Neural progenitor cell (in vitro differentiated cells): ENCODE results near the gene ARL13B. TPM values are rescaled to one million over a fixed set of nuclear protein-coding genes. Genes with fewer than 3 reads are reported as not detected.

ENCODE experiments used
- DNase-seq: peaks from one replicate; pipeline ENCODE4 v3.0.0-alpha.2; 2016; ENCODE audit warnings: low spot score
- H2AFZ ChIP-seq: fragments of 200-600 bp; sonication (generic); replicated peaks from 2 replicates; pipeline ENCODE4 v1.6.1; 2016; ENCODE audit warnings: antibody characterized with exemption
- H3F3A ChIP-seq: fragments of 200-600 bp; sonication (generic); 2 replicates; pipeline ENCODE4 v1.6.1; 2016; ENCODE audit warnings: antibody characterized with exemption, low read depth
- H3K27ac ChIP-seq: fragments of 200-600 bp; sonication (generic); 2 replicates; pipeline ENCODE4 v1.5.1; 2016; ENCODE audit warnings: mild to moderate bottlenecking
- H3K27me3 ChIP-seq: fragments of 200-600 bp; sonication (generic); 2 replicates; pipeline ENCODE4 v1.6.1; 2016; ENCODE audit warnings: mild to moderate bottlenecking, moderate library complexity
- H3K36me3 ChIP-seq: fragments of 200-600 bp; sonication (generic); 2 replicates; pipeline ENCODE4 v1.5.1; 2016
- H3K4me1 ChIP-seq: fragments of 200-600 bp; sonication (generic); 2 replicates; pipeline ENCODE4 v1.6.1; 2016; ENCODE audit warnings: mixed run types
- H3K4me2 ChIP-seq: fragments of 200-600 bp; sonication (generic); 2 replicates; pipeline ENCODE4 v1.6.1; 2016
- H3K4me3 ChIP-seq: fragments of 200-600 bp; sonication (generic); 2 replicates; pipeline ENCODE4 v1.5.1; 2016
- H3K79me2 ChIP-seq: fragments of 200-600 bp; sonication (generic); 2 replicates; pipeline ENCODE4 v1.6.1; 2016; ENCODE audit warnings: low read depth
- H3K9ac ChIP-seq: fragments of 200-600 bp; sonication (generic); 2 replicates; pipeline ENCODE4 v1.6.1; 2016
- H3K9me3 ChIP-seq: fragments of 200-600 bp; sonication (generic); 2 replicates; pipeline ENCODE4 v1.5.1; 2016; ENCODE audit warnings: low read depth
- H4K20me1 ChIP-seq: fragments of 200-600 bp; sonication (generic); 2 replicates; pipeline ENCODE4 v1.6.1; 2016; ENCODE audit warnings: low read depth
- H3K27ac Mint-ChIP-seq: 3 replicates; pipeline ENCODE4 v1.8.0; 2021; ENCODE audit warnings: mixed read lengths
- H3K27me3 Mint-ChIP-seq: 2 replicates; pipeline ENCODE4 v1.8.0; 2022; ENCODE audit warnings: low read depth, mild to moderate bottlenecking, inconsistent platforms, moderate library complexity, mixed read lengths; ENCODE audit not compliant: insufficient read depth
- H3K36me3 Mint-ChIP-seq: 3 replicates; pipeline ENCODE4 v1.8.0; 2021; ENCODE audit warnings: mixed read lengths
- H3K4me1 Mint-ChIP-seq: 3 replicates; pipeline ENCODE4 v1.8.0; 2021; ENCODE audit warnings: mixed read lengths
- H3K4me3 Mint-ChIP-seq: 3 replicates; pipeline ENCODE4 v1.8.0; 2021; ENCODE audit warnings: mild to moderate bottlenecking, moderate library complexity, mixed read lengths
- H3K9me3 Mint-ChIP-seq: 3 replicates; pipeline ENCODE4 v1.8.0; 2020; ENCODE audit warnings: mixed read lengths
- CTCF ChIP-seq: fragments of 200-600 bp; sonication (generic); IDR thresholded peaks from 2 replicates; pipeline ENCODE4 v1.5.1; 2017; ENCODE audit warnings: antibody characterized with exemption, mild to moderate bottlenecking
- EZH2 ChIP-seq: fragments of 200-600 bp; sonication (generic); IDR thresholded peaks from 2 replicates; pipeline ENCODE4 v1.6.1; 2017; ENCODE audit warnings: antibody characterized with exemption, mild to moderate bottlenecking, moderate library complexity
- EZH2phosphoT487 ChIP-seq: fragments of 200-600 bp; sonication (generic); IDR thresholded peaks from 2 replicates; pipeline ENCODE4 v1.6.1; 2017; ENCODE audit warnings: antibody characterized with exemption
- total RNA-seq: library from RNA; depleted of rRNA; stranded (reverse); fragments of >200 nt; gene quantifications from 2 replicates; pipeline ENCODE4 v1.2.3, GENCODE V29; 2015; ENCODE audit warnings: low replicate concordance

The ARL13B gene
- total RNA-seq, 1 donor from 2014 or later, result 13.8 TPM

- H3K27me3 Mint-ChIP-seq, result peaks cover 4% of the 10 kb centered on the region
- Histone ChIP-seq H3K4me1 (peaks cover 14% of the 10 kb centered on the region), H2AFZ (peak overlapping the region; percentile 94), H3K79me2 (peaks cover 22% of the 10 kb centered on the region), H3K4me3 (peak overlapping the region; percentile 74), H3K27ac (peak overlapping the region; percentile 96), H3K9ac (peak overlapping the region; percentile 95), H3K27me3 (no peaks in the 10 kb centered on the region), H3K9me3 (no peaks in the 10 kb centered on the region), H3K36me3 (no peaks in the 10 kb centered on the region), H3K4me2 (peak overlapping the region; percentile 98), H4K20me1 (no peaks in the 10 kb centered on the region), H3F3A (peaks cover 13% of the 10 kb centered on the region)
- peaks cover 15% of the 10 kb centered on the region for H3K36me3 Mint-ChIP-seq
- peaks cover 29% of the 10 kb centered on the region for H3K4me1 Mint-ChIP-seq
- H3K9me3 Mint-ChIP-seq, result no peaks in the 10 kb centered on the region
- peak overlapping the region; percentile 99 for H3K4me3 Mint-ChIP-seq
- peak overlapping the region; percentile 100 for H3K27ac Mint-ChIP-seq
- TF ChIP-seq CTCF (no peak), EZH2 (no peak), EZH2phosphoT487 (no peak)
- no peak for DNase-seq
These were observed 83.7 kb downstream of the ARL13B start for GRCh38 chr3:94063496-94064119.

DNA sequence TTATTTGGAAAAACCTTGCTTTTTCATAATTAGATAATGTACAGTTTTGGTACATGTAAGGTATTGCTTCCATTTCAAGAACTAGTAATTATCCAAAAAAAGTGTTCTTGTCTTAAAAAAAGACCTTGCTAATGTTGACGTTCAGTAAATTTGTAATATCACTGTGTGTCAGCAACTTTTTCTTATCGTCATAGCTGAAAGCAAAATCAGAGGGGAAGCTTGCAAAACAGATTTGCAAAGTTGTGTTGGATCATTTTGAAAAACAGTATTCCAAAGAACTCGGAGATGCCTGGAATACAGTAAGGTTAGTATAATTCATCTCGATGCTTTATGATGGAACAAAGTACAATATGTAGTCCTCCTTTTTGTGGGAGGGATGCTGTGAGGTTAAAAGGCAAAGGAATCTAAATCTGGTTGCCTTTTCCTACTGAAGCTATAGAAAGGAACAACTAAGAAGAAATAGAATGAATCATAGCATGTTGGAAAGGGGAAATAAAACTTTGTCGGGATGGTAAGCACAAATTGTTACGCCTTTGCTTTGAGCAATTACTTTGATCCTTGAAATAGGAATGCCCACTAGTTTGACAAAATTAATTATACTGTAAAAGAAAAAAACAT lies 84.4 kb downstream of the ARL13B start:
- Mint-ChIP-seq H3K4me3 (peak overlapping the region; percentile 99), H3K9me3 (no peaks in the 10 kb centered on the region)

GRCh38 chr3:94065122-94065521 lies 85.2 kb downstream of the ARL13B start:
- no peaks in the 10 kb centered on the region for H3K36me3 ChIP-seq
- no peak overlapping the region for H2AFZ ChIP-seq
- H3K9me3 ChIP-seq, result no peaks in the 10 kb centered on the region
- H3K4me3 ChIP-seq, result no peak overlapping the region
- no peak for DNase-seq
- peaks cover 27% of the 10 kb centered on the region for H3K79me2 ChIP-seq
- H3K4me2 ChIP-seq, result no peak overlapping the region
- H3K9ac ChIP-seq, result no peak overlapping the region
- no peaks in the 10 kb centered on the region for H3K9me3 Mint-ChIP-seq
- no peak overlapping the region for H3K27ac Mint-ChIP-seq
- peaks cover 14% of the 10 kb centered on the region for H3K4me1 ChIP-seq
- H3F3A ChIP-seq, result peaks cover 13% of the 10 kb centered on the region
- H3K27ac ChIP-seq, result no peak overlapping the region
- no peaks in the 10 kb centered on the region for H3K27me3 ChIP-seq
- no peaks in the 10 kb centered on the region for H4K20me1 ChIP-seq
- peaks cover 29% of the 10 kb centered on the region for H3K4me1 Mint-ChIP-seq
- peaks cover 4% of the 10 kb centered on the region for H3K27me3 Mint-ChIP-seq
- peaks cover 15% of the 10 kb centered on the region for H3K36me3 Mint-ChIP-seq
- TF ChIP-seq EZH2phosphoT487 (no peak), CTCF (no peak), EZH2 (no peak)
- H3K4me3 Mint-ChIP-seq, result no peak overlapping the region

More for the DNA sequence above, 84.4 kb downstream of the ARL13B start:
- no peaks in the 10 kb centered on the region for H3K27me3 ChIP-seq
- H2AFZ ChIP-seq, result no peak overlapping the region
- no peaks in the 10 kb centered on the region for H3K9me3 ChIP-seq
- Mint-ChIP-seq H3K27ac (peak overlapping the region; percentile 46), H3K4me1 (peaks cover 29% of the 10 kb centered on the region), H3K27me3 (peaks cover 4% of the 10 kb centered on the region), H3K36me3 (peaks cover 15% of the 10 kb centered on the region)
- H3K79me2 ChIP-seq, result peaks cover 23% of the 10 kb centered on the region
- no peak overlapping the region for H3K27ac ChIP-seq
- DNase-seq, result no peak
- peaks cover 14% of the 10 kb centered on the region for H3K4me1 ChIP-seq
- H3K4me3 ChIP-seq, result peak overlapping the region; percentile 74
- H4K20me1 ChIP-seq, result no peaks in the 10 kb centered on the region
- no peaks in the 10 kb centered on the region for H3K36me3 ChIP-seq
- H3F3A ChIP-seq, result peaks cover 13% of the 10 kb centered on the region
- H3K4me2 ChIP-seq, result peak overlapping the region; percentile 98
- no peak for TF ChIP-seq CTCF
- TF ChIP-seq EZH2phosphoT487, result no peak
- no peak for TF ChIP-seq EZH2
- H3K9ac ChIP-seq, result no peak overlapping the region
